ENCODE data around the gene LCE1D.

LCE1D gene

GRCh38 chr1:152811050-152811449 is 14.5 kb downstream of the LCE1D start:
- Histone ChIP-seq H2BK12ac (ENCODE audit: low read length) (no peak overlapping the region), H3K79me1 (ENCODE audit: low read length) (no peaks in the 10 kb centered on the region), H3K36me3 (ENCODE audit: control insufficient read depth in 1 of 2, insufficient read depth in 2 of 2, low read length in 2 of 2) (no peaks in the 10 kb centered on the region), H3K4me1 (ENCODE audit: control insufficient read depth in 1 of 2, insufficient read depth in 2 of 2, low read length in 2 of 2) (no peaks in the 10 kb centered on the region), H3K14ac (ENCODE audit: low read length) (no peak overlapping the region), H3K9ac (ENCODE audit: low read length) (no peak overlapping the region), H2AK5ac (ENCODE audit: low read length) (no peak overlapping the region), H4K12ac (ENCODE audit: low read depth, low read length) (no peak overlapping the region), H3K27ac (ENCODE audit: low read depth, low read length) (no peak overlapping the region), H3K23ac (ENCODE audit: low read length) (no peak overlapping the region), H4K8ac (ENCODE audit: low read depth, low read length) (no peak overlapping the region), H2AFZ (ENCODE audit: insufficient read depth, low read length, poor library complexity) (no peak overlapping the region), H3K4me3 (ENCODE audit: low read depth, low read length) (no peak overlapping the region), H2BK120ac (ENCODE audit: insufficient read depth, low read length, poor library complexity) (no peak overlapping the region), H3K4ac (ENCODE audit: low read depth, low read length) (no peak overlapping the region), H3K79me2 (ENCODE audit: control insufficient read depth, insufficient read depth, low read length, poor library complexity) (no peaks in the 10 kb centered on the region), H3K4me2 (ENCODE audit: low read length) (no peak overlapping the region), H3K27me3 (ENCODE audit: insufficient read depth, low read length) (no peaks in the 10 kb centered on the region), H4K91ac (ENCODE audit: low read depth, low read length) (no peak overlapping the region), H2BK5ac (ENCODE audit: low read depth, low read length, poor library complexity) (no peak overlapping the region), H3K18ac (ENCODE audit: low read length) (no peak overlapping the region), H3K9me3 (ENCODE audit: insufficient read depth, low read depth, low read length) (peaks cover 16% of the 10 kb centered on the region)
- DNase-seq, result no peak
- WGBS (ENCODE audit: extremely low coverage, insufficient coverage, insufficient read length), result no CpG with 5 or more reads among the region's 2 CpGs

- Histone ChIP-seq H3K9ac (ENCODE audit: low read length) (no peak within 1 kb of the TSS), H3K27ac (ENCODE audit: low read depth, low read length) (no peak within 1 kb of the TSS), H3K4me3 (ENCODE audit: low read depth, low read length) (no peak within 1 kb of the TSS), H2AK5ac (ENCODE audit: low read length) (no peak within 1 kb of the TSS), H3K36me3 (ENCODE audit: control insufficient read depth in 1 of 2, insufficient read depth in 2 of 2, low read length in 2 of 2) (no peaks in the 10 kb centered on the region), H4K91ac (ENCODE audit: low read depth, low read length) (no peak within 1 kb of the TSS), H3K23ac (ENCODE audit: low read length) (no peak within 1 kb of the TSS), H3K4me2 (ENCODE audit: low read length) (no peak within 1 kb of the TSS), H3K14ac (ENCODE audit: low read length) (no peak within 1 kb of the TSS), H4K8ac (ENCODE audit: low read depth, low read length) (no peak within 1 kb of the TSS), H3K79me1 (ENCODE audit: low read length) (no peaks in the 10 kb centered on the region), H3K4me1 (ENCODE audit: control insufficient read depth in 1 of 2, insufficient read depth in 2 of 2, low read length in 2 of 2) (no peaks in the 10 kb centered on the region), H2BK120ac (ENCODE audit: insufficient read depth, low read length, poor library complexity) (no peak within 1 kb of the TSS), H2BK5ac (ENCODE audit: low read depth, low read length, poor library complexity) (no peak within 1 kb of the TSS), H3K18ac (ENCODE audit: low read length) (no peak within 1 kb of the TSS), H2BK12ac (ENCODE audit: low read length) (no peak within 1 kb of the TSS), H3K79me2 (ENCODE audit: control insufficient read depth, insufficient read depth, low read length, poor library complexity) (no peaks in the 10 kb centered on the region), H3K27me3 (ENCODE audit: insufficient read depth, low read length) (no peaks in the 10 kb centered on the region), H2AFZ (ENCODE audit: insufficient read depth, low read length, poor library complexity) (no peak within 1 kb of the TSS), H3K9me3 (ENCODE audit: insufficient read depth, low read depth, low read length) (peaks cover 12% of the 10 kb centered on the region), H3K4ac (ENCODE audit: low read depth, low read length) (no peak within 1 kb of the TSS), H4K12ac (ENCODE audit: low read depth, low read length) (no peak within 1 kb of the TSS)
- no CpG with 5 or more reads among the region's 2 CpGs for WGBS (ENCODE audit: extremely low coverage, insufficient coverage, insufficient read length)
- DNase-seq, result no peak
Observed at GRCh38 chr1:152811671-152812070, 15.2 kb downstream of the LCE1D start, which contains the start of gene LCE1B. TSS of gene LCE1B (plus strand) at chr1:152811971. CDS start at chr1:152812447, 476 bp downstream.

DNA sequence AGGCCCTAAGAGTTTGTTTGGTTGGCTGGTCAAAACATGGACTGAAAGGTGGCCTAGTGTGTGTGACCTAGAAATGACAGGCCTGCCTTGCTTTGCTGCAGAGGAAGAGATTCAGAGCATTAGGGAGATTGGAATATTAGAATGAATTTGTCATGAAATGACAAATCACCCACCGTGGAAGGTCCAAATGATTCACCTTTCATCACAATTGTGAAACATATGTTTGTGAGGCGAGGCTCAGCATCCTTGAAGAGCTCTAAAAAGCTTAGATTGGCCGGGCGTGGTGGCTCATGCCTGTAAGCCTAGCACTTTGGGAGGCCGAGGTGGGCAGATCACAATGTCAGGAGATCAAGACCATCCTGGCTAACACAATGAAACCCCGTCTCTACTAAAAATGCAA is 20.8 kb downstream of the LCE1D start:
- Histone ChIP-seq H4K8ac (ENCODE audit: low read depth, low read length) (no peak overlapping the region), H3K27ac (ENCODE audit: low read depth, low read length) (no peak overlapping the region), H3K23ac (ENCODE audit: low read length) (no peak overlapping the region), H3K14ac (ENCODE audit: low read length) (no peak overlapping the region), H3K4me3 (ENCODE audit: low read depth, low read length) (no peak overlapping the region), H4K91ac (ENCODE audit: low read depth, low read length) (no peak overlapping the region), H3K4me2 (ENCODE audit: low read length) (no peak overlapping the region), H2BK12ac (ENCODE audit: low read length) (no peak overlapping the region), H3K18ac (ENCODE audit: low read length) (no peak overlapping the region), H2AFZ (ENCODE audit: insufficient read depth, low read length, poor library complexity) (no peak overlapping the region), H3K36me3 (ENCODE audit: control insufficient read depth in 1 of 2, insufficient read depth in 2 of 2, low read length in 2 of 2) (no peaks in the 10 kb centered on the region), H3K79me2 (ENCODE audit: control insufficient read depth, insufficient read depth, low read length, poor library complexity) (no peaks in the 10 kb centered on the region), H4K12ac (ENCODE audit: low read depth, low read length) (no peak overlapping the region), H3K27me3 (ENCODE audit: insufficient read depth, low read length) (no peaks in the 10 kb centered on the region), H2BK120ac (ENCODE audit: insufficient read depth, low read length, poor library complexity) (no peak overlapping the region), H3K79me1 (ENCODE audit: low read length) (no peaks in the 10 kb centered on the region), H3K4me1 (ENCODE audit: control insufficient read depth in 1 of 2, insufficient read depth in 2 of 2, low read length in 2 of 2) (no peaks in the 10 kb centered on the region), H2BK5ac (ENCODE audit: low read depth, low read length, poor library complexity) (no peak overlapping the region), H3K9me3 (ENCODE audit: insufficient read depth, low read depth, low read length) (peaks cover 10% of the 10 kb centered on the region), H2AK5ac (ENCODE audit: low read length) (no peak overlapping the region), H3K4ac (ENCODE audit: low read depth, low read length) (no peak overlapping the region), H3K9ac (ENCODE audit: low read length) (no peak overlapping the region)
- no CpG with 5 or more reads among the region's 6 CpGs for WGBS (ENCODE audit: extremely low coverage, insufficient coverage, insufficient read length)
- no peak for DNase-seq

DNA sequence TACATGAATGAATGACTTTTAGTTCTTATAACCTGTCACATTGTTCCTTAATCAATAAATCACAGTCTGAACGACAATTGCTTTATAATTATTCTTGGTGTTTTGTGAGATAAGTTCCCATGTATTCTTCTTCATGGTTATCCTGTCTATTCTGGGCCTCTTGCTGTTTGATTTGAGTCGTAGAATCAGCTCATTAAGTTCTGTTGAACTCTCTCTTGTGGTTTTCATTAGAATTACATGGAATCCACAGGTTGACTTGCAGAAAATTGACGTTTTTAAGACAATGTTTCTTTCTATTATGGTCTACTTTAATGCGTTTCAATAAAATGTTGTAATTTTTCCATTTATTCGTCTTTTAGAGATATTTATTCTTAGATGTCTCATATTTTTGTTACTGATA is 26.8 kb downstream of the LCE1D start:
- Histone ChIP-seq H3K79me1 (ENCODE audit: low read length) (no peaks in the 10 kb centered on the region), H3K9me3 (ENCODE audit: insufficient read depth, low read depth, low read length) (peaks cover 13% of the 10 kb centered on the region), H3K27ac (ENCODE audit: low read depth, low read length) (no peak overlapping the region), H2AK5ac (ENCODE audit: low read length) (no peak overlapping the region), H4K8ac (ENCODE audit: low read depth, low read length) (no peak overlapping the region), H4K91ac (ENCODE audit: low read depth, low read length) (no peak overlapping the region), H3K9ac (ENCODE audit: low read length) (no peak overlapping the region), H2BK5ac (ENCODE audit: low read depth, low read length, poor library complexity) (no peak overlapping the region), H3K18ac (ENCODE audit: low read length) (no peak overlapping the region), H3K4ac (ENCODE audit: low read depth, low read length) (no peak overlapping the region), H3K14ac (ENCODE audit: low read length) (no peak overlapping the region), H3K4me2 (ENCODE audit: low read length) (no peak overlapping the region), H2BK120ac (ENCODE audit: insufficient read depth, low read length, poor library complexity) (no peak overlapping the region), H2BK12ac (ENCODE audit: low read length) (no peak overlapping the region), H3K27me3 (ENCODE audit: insufficient read depth, low read length) (no peaks in the 10 kb centered on the region), H3K23ac (ENCODE audit: low read length) (no peak overlapping the region), H3K4me3 (ENCODE audit: low read depth, low read length) (no peak overlapping the region), H3K79me2 (ENCODE audit: control insufficient read depth, insufficient read depth, low read length, poor library complexity) (no peaks in the 10 kb centered on the region), H4K12ac (ENCODE audit: low read depth, low read length) (no peak overlapping the region), H3K4me1 (ENCODE audit: control insufficient read depth in 1 of 2, insufficient read depth in 2 of 2, low read length in 2 of 2) (no peaks in the 10 kb centered on the region), H3K36me3 (ENCODE audit: control insufficient read depth in 1 of 2, insufficient read depth in 2 of 2, low read length in 2 of 2) (no peaks in the 10 kb centered on the region), H2AFZ (ENCODE audit: insufficient read depth, low read length, poor library complexity) (no peak overlapping the region)
- WGBS (ENCODE audit: extremely low coverage, insufficient coverage, insufficient read length), result no CpG with 5 or more reads among the region's 5 CpGs
- no peak for DNase-seq

Data from trophoblast cell (in vitro differentiated cells and primary cell).